Measurements from ENCODE around the gene RANBP1.
A peak's percentile ranks its signal among the peaks of the same experiment; 100 is the strongest.

Gene RANBP1

GRCh38 chr22:20079745-20080444 is 36.0 kb upstream of the RANBP1 start, which contains the start of gene DGCR8:
Gene DGCR8, plus strand, starts transcription at chr22:20080241. Its CDS starts 5,723 bp downstream, at chr22:20085964.
- peak within 1 kb of the TSS; percentile 75 for H3K4me3 ChIP-seq (ENCODE audit: low read length)
- DNase-seq (ENCODE audit: low read depth): peak; percentile 94
- TF ChIP-seq CTCF (IDR thresholded peaks at IDR 0.05; ENCODE audit: insufficient read depth, low read depth, low read length, missing control alignments): no peak

- H3K4me3 ChIP-seq (ENCODE audit: low read length): peak overlapping the region; percentile 75
- TF ChIP-seq CTCF (IDR thresholded peaks at IDR 0.05; ENCODE audit: insufficient read depth, low read depth, low read length, missing control alignments): no peak
- peak; percentile 52 for DNase-seq (ENCODE audit: low read depth)
These were observed 35.5 kb upstream of the RANBP1 start for GRCh38 chr22:20080445-20080775.

- no peak for TF ChIP-seq CTCF (IDR thresholded peaks at IDR 0.05; ENCODE audit: insufficient read depth, low read depth, low read length, missing control alignments)
- peak; percentile 76 for DNase-seq (ENCODE audit: low read depth)
- H3K4me3 ChIP-seq (ENCODE audit: low read length): peak overlapping the region; percentile 75
These were observed 34.9 kb upstream of the RANBP1 start for GRCh38 chr22:20080776-20081654.

- no peak overlapping the region for H3K4me3 ChIP-seq (ENCODE audit: low read length)
- DNase-seq (ENCODE audit: low read depth): no peak
- no peak for TF ChIP-seq CTCF (IDR thresholded peaks at IDR 0.05; ENCODE audit: insufficient read depth, low read depth, low read length, missing control alignments)
These were observed 32.6 kb upstream of the RANBP1 start for GRCh38 chr22:20083157-20083890.

GRCh38 chr22:20083891-20084546 is 31.9 kb upstream of the RANBP1 start:
- no peak for DNase-seq (ENCODE audit: low read depth)
- no peak overlapping the region for H3K4me3 ChIP-seq (ENCODE audit: low read length)
- no peak for TF ChIP-seq CTCF (IDR thresholded peaks at IDR 0.05; ENCODE audit: insufficient read depth, low read depth, low read length, missing control alignments)
